Spleen (tissue), 7 donors: ENCODE results near the gene IGF2R.

ENCODE experiments used
- CTCF ChIP-seq, 11 experiments: fragments of 200-600 bp in 7 of 11; fragments of 450-650 bp in 4 of 11; sonication (generic) in 4 of 11; IDR thresholded peaks in 8 of 11; conservative IDR thresholded peaks in 3 of 11; 1 replicate in 7 of 11; 2 replicates in 4 of 11; pipeline versions ENCODE4 v1.4.0 to v1.8.0; 2016 to 2021; ENCODE audit warnings: antibody characterized with exemption in 11 of 11, inconsistent platforms in 4 of 11, mild to moderate bottlenecking in 1 of 11
- POLR2A ChIP-seq, 3 donors: fragments of 450-650 bp; IDR thresholded peaks; one replicate each; pipeline ENCODE4 v1.5.1; 2017; ENCODE audit warnings: antibody characterized with exemption in 3 of 3, mild to moderate bottlenecking in 1 of 3
- donor health status: DM: no; HTN: no; CAD: no; lungs with moderate emphysema.
- donor health status: DM: no; HTN: no; CAD: no.
- donor health status: DM: no; HTN: no; CAD: no.

- TF ChIP-seq CTCF (IDR thresholded peaks at IDR 0.05 in 8 of 11, conservative IDR thresholded peaks at IDR 0.05 in 3 of 11) (no peak), POLR2A (IDR thresholded peaks at IDR 0.05) (no peak)
Observed at GRCh38 chr6:160057080-160057479, 88.2 kb downstream of the IGF2R start.
